GM12875 (cell line): ENCODE measurements around the gene QRFP.

ENCODE experiments used
- H3K4me3 ChIP-seq: one replicate; pipeline ENCODE4 v1.5.1; 2011; ENCODE audit warnings: low read depth, low read length, control low read depth
- CTCF ChIP-seq: IDR thresholded peaks from 2 replicates; pipeline ENCODE4 v1.5.1; 2011; ENCODE audit warnings: low read depth, mild to moderate bottlenecking, control low read depth, inconsistent platforms, low read length, moderate library complexity, borderline replicate concordance; ENCODE audit not compliant: insufficient read depth

Gene QRFP

GRCh38 chr9:130936285-130937117 is 39.9 kb upstream of the QRFP start:
- no peak overlapping the region for H3K4me3 ChIP-seq
- no peak for TF ChIP-seq CTCF

GRCh38 chr9:130935648-130936271 is 39.1 kb upstream of the QRFP start:
- no peak for TF ChIP-seq CTCF
- H3K4me3 ChIP-seq: no peak overlapping the region

- TF ChIP-seq CTCF: no peak
These were observed 38.4 kb upstream of the QRFP start for GRCh38 chr9:130934702-130935647.

GRCh38 chr9:130934246-130934645 is 37.6 kb upstream of the QRFP start:
- no peak for TF ChIP-seq CTCF
- no peak overlapping the region for H3K4me3 ChIP-seq

More at GRCh38 chr9:130934702-130935647, 38.4 kb upstream of the QRFP start:
- no peak overlapping the region for H3K4me3 ChIP-seq

- H3K4me3 ChIP-seq: no peak overlapping the region
- no peak for TF ChIP-seq CTCF
These were observed 36.8 kb upstream of the QRFP start for GRCh38 chr9:130933114-130934046.
